Cardiac muscle cell (in vitro differentiated cells and primary cell): ENCODE results near the gene TRIM45. TPM values are rescaled to one million over a fixed set of nuclear protein-coding genes. Genes with fewer than 3 reads are reported as not detected.

Experiments used
- DNase-seq, 2 donors: peaks; one replicate each; pipeline versions ENCODE4 v3.0.0 to v3.0.0-alpha.2; 2010 to 2017; ENCODE audit warnings: low read depth in 1 of 2, low spot score in 1 of 2
- H3K27ac ChIP-seq: fragments of 200-600 bp; sonication (generic); 2 replicates; pipeline ENCODE4 v1.5.1; 2016
- H3K27me3 ChIP-seq: fragments of 200-600 bp; sonication (generic); 2 replicates; pipeline ENCODE4 v1.6.0; 2016; ENCODE audit warnings: control low read depth
- H3K36me3 ChIP-seq: fragments of 200-600 bp; sonication (generic); 2 replicates; pipeline ENCODE4 v1.5.1; 2016; ENCODE audit warnings: control low read depth
- H3K4me1 ChIP-seq: fragments of 200-600 bp; sonication (generic); 2 replicates; pipeline ENCODE4 v1.8.1; 2017; ENCODE audit warnings: low read depth, mild to moderate bottlenecking, mixed run types
- H3K4me3 ChIP-seq: fragments of 200-600 bp; sonication (generic); 2 replicates; pipeline ENCODE4 v1.5.1; 2016; ENCODE audit warnings: mild to moderate bottlenecking
- H3K9me3 ChIP-seq: fragments of 200-600 bp; sonication (generic); 2 replicates; pipeline ENCODE4 v1.5.1; 2017; ENCODE audit warnings: low read depth, mild to moderate bottlenecking, control low read depth
- CTCF ChIP-seq: IDR thresholded peaks from 2 replicates; pipeline ENCODE4 v1.5.1; 2012; ENCODE audit warnings: low read depth, mild to moderate bottlenecking, low read length
- polyA plus RNA-seq: library from polyadenylated mRNA; unstranded; fragments of >200 nt; fragmentation: Nextera tagmentation; extraction: Ambion mirVana; gene quantifications from 2 replicates; pipeline ENCODE4 v1.2.1, GENCODE V29; 2016
- total RNA-seq: library from RNA; depleted of rRNA; stranded (reverse); fragments of >200 nt; gene quantifications from 2 replicates; pipeline ENCODE4 v1.2.3, GENCODE V29; 2016

The TRIM45 gene
- total and polyA plus RNA-seq, 2 experiments from 2014 or later = 17.2 to 21.5 TPM

GRCh38 chr1:117067533-117068370 is 53.8 kb downstream of the TRIM45 start:
- no peak overlapping the region for H3K27ac ChIP-seq
- peak; percentile 73 to 77 for DNase-seq
- H3K27me3 ChIP-seq = no peaks in the 10 kb centered on the region
- H3K36me3 ChIP-seq = no peaks in the 10 kb centered on the region
- peak; percentile 82 for TF ChIP-seq CTCF
- H3K4me1 ChIP-seq = no peaks in the 10 kb centered on the region
- H3K4me3 ChIP-seq = no peak overlapping the region
- H3K9me3 ChIP-seq = no peaks in the 10 kb centered on the region

DNA sequence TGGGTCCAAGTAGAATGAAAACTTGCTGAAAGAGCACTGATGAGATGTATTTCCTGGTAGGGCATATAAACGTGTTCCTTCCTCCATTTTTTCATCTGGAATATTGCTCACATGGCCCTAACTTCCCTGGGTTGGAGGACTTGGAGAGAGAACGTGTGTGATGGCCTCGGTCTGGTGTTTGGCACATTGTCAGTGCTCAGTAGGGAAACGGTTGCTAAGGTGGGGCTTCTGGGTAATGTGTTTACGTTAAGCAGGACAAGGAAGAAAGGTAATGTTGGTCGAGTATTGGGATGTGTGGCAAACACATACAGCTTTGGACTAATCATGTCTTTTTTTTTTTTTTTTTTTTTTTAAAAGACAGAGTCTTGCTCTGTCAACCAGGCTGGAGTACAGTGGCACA is 55.2 kb downstream of the TRIM45 start:
- Histone ChIP-seq H3K27me3 (no peaks in the 10 kb centered on the region), H3K4me3 (no peak overlapping the region), H3K4me1 (no peaks in the 10 kb centered on the region), H3K27ac (no peak overlapping the region), H3K9me3 (no peaks in the 10 kb centered on the region), H3K36me3 (no peaks in the 10 kb centered on the region)
- DNase-seq = no peak
- TF ChIP-seq CTCF = no peak

DNA sequence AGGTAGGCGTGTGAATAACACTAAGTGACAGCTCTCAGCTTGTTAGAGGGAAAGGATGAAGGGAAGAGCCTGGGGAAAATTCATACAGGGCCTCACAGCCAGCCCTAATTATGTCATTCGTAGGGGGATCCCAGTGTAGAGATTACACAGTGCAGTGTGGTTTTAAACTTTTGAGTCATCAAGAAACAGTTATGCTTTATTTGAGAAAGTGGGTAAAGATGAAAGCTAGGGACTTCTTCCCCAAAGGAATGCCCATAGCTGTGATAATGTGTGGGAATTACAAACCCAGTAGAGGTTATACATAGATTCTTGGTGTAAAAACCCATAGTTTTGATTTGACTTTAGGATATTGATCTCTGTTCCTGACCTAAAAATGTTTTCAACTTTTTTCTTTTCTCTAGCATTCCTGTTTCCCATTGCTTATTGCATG is 59.5 kb downstream of the TRIM45 start:
- TF ChIP-seq CTCF = no peak
- Histone ChIP-seq H3K27ac (no peak overlapping the region), H3K36me3 (no peaks in the 10 kb centered on the region), H3K27me3 (no peaks in the 10 kb centered on the region), H3K4me3 (no peak overlapping the region), H3K4me1 (peaks cover 6% of the 10 kb centered on the region), H3K9me3 (no peaks in the 10 kb centered on the region)
- DNase-seq = peak in 1 of 2 donors; percentile 82

Other genes with a start within 250 kb of the TRIM45 start
- 69.7 and 72.4 TPM in 2 replicates for gene PTGFRN, start 211.8 kb downstream of the TRIM45 start, total RNA-seq
- 47.5 and 60.1 TPM in 2 replicates for gene PTGFRN, start 211.8 kb downstream of the TRIM45 start, polyA plus RNA-seq
- 0.56 and 0.92 TPM in 2 replicates for gene CD101, start 120.0 kb downstream of the TRIM45 start, total RNA-seq
- gene CD101, start 120.0 kb downstream of the TRIM45 start, polyA plus RNA-seq = 0.29 and 0.43 TPM in 2 replicates
- 12.5 and 28.3 TPM in 2 replicates for gene TTF2, start 61.4 kb downstream of the TRIM45 start, total RNA-seq
- 13.5 and 17.8 TPM in 2 replicates for gene TTF2, start 61.4 kb downstream of the TRIM45 start, polyA plus RNA-seq
- 0.04 TPM in 1 of 2 replicates, not detected in the other for gene VTCN1, start 89.2 kb upstream of the TRIM45 start, total RNA-seq
- 0.70 TPM in 2 replicates for gene VTCN1, start 89.2 kb upstream of the TRIM45 start, polyA plus RNA-seq
- 20.0 and 20.6 TPM in 2 replicates for gene MAN1A2, start 245.7 kb upstream of the TRIM45 start, total RNA-seq
- gene MAN1A2, start 245.7 kb upstream of the TRIM45 start, polyA plus RNA-seq = 30.0 and 33.7 TPM in 2 replicates